H1 (cell line): ENCODE results near the gene PSMD6. TPM values are rescaled to one million over a fixed set of nuclear protein-coding genes. Genes with fewer than 3 reads are reported as not detected.

Experiments used
- CTCF ChIA-PET: fragments of 300-600 bp; sonication (Branson Sonifier 250); formaldehyde crosslinking; loops from one replicate; lab custom pipeline; 2021; ENCODE audit not compliant: partially characterized antibody; lab: Charles Lee
- POLR2A ChIA-PET: fragments of 300-600 bp; sonication (Branson Sonifier 250); formaldehyde crosslinking; loops from one replicate; lab custom pipeline; 2021; ENCODE audit warnings: inconsistent platforms; ENCODE audit not compliant: partially characterized antibody; lab: Charles Lee
- DNase-seq, 2 experiments: peaks; one replicate each; pipeline versions ENCODE4 v3.0.0 to v3.0.0-alpha.2; 2010 to 2022; ENCODE audit warnings: low spot score in 2 of 2, low read depth in 1 of 2, mixed read lengths in 1 of 2
- FAIRE-seq: peaks from 2 replicates; lab custom pipeline; 2011; peaks lifted over from hg19 to GRCh38; lab: Jason Lieb, UNC
- H2AFZ ChIP-seq: 2 replicates; pipeline ENCODE4 v1.8.1; 2012; ENCODE audit warnings: low read length, inconsistent platforms
- H2AK5ac ChIP-seq: 2 replicates; pipeline ENCODE4 v1.6.1; 2013; ENCODE audit warnings: low read depth, low read length
- H2BK120ac ChIP-seq: replicated peaks from 2 replicates; pipeline ENCODE3; 2013; ENCODE audit warnings: low read depth, low read length, inconsistent platforms
- H2BK12ac ChIP-seq: 2 replicates; pipeline ENCODE4 v1.6.1; 2013; ENCODE audit warnings: low read depth, low read length
- H2BK15ac ChIP-seq: 2 replicates; pipeline ENCODE4 v1.6.1; 2013; ENCODE audit warnings: low read length
- H2BK20ac ChIP-seq: 2 replicates; pipeline ENCODE4 v1.6.1; 2013; ENCODE audit warnings: low read length
- H2BK5ac ChIP-seq: 2 replicates; pipeline ENCODE4 v1.6.1; 2013; ENCODE audit warnings: low read depth, low read length
- H3K14ac ChIP-seq: 2 replicates; pipeline ENCODE4 v1.6.1; 2013; ENCODE audit warnings: inconsistent platforms; ENCODE audit not compliant: insufficient read length
- H3K18ac ChIP-seq: 2 replicates; pipeline ENCODE4 v1.6.1; 2013; ENCODE audit warnings: low read length; ENCODE audit errors: extremely low read depth
- H3K23ac ChIP-seq: 2 replicates; pipeline ENCODE4 v1.6.1; 2013; ENCODE audit warnings: inconsistent platforms; ENCODE audit not compliant: insufficient read length
- H3K23me2 ChIP-seq: 2 replicates; pipeline ENCODE4 v1.6.1; 2013; ENCODE audit warnings: low read depth, low read length
- H3K27ac ChIP-seq: 2 replicates; pipeline ENCODE4 v1.6.1; 2011; ENCODE audit warnings: low read depth, low read length, inconsistent platforms
- H3K27me3 ChIP-seq, 4 experiments: replicated peaks in 1 of 4; 1 replicate in 1 of 4; 2 replicates in 3 of 4; pipeline versions ENCODE4 v1.6.1 to v1.8.1; 2011 to 2013; ENCODE audit warnings: low read length in 3 of 4, mild to moderate bottlenecking in 3 of 4, inconsistent platforms in 2 of 4, mixed read lengths in 2 of 4, moderate library complexity in 1 of 4; ENCODE audit not compliant: control insufficient read depth in 3 of 4, insufficient read depth in 3 of 4; ENCODE audit errors: extremely low read depth in 1 of 4
- H3K36me3 ChIP-seq, 4 experiments: 2 replicates each; pipeline versions ENCODE4 v1.6.1 to v1.8.1; 2011 to 2013; ENCODE audit warnings: mild to moderate bottlenecking in 4 of 4, low read length in 3 of 4, moderate library complexity in 2 of 4, control low read depth in 1 of 4, inconsistent platforms in 1 of 4; ENCODE audit not compliant: insufficient read depth in 4 of 4, control insufficient read depth in 2 of 4
- H3K4ac ChIP-seq: replicated peaks from 2 replicates; pipeline ENCODE3; 2013; ENCODE audit warnings: low read length, low read depth, mixed read lengths, inconsistent platforms; ENCODE audit not compliant: insufficient read length
- H3K4me1 ChIP-seq, 4 experiments: replicated peaks in 1 of 4; 1 replicate in 1 of 4; 2 replicates in 3 of 4; pipeline versions ENCODE4 v1.6.1 to v1.8.1; 2011 to 2013; ENCODE audit warnings: low read length in 3 of 4, inconsistent platforms in 2 of 4, mixed read lengths in 1 of 4; ENCODE audit not compliant: insufficient read depth in 4 of 4, control insufficient read depth in 3 of 4
- H3K4me2 ChIP-seq, 2 experiments: 2 replicates each; pipeline versions ENCODE4 v1.6.1 to v1.8.1; 2011 to 2013; ENCODE audit warnings: low read depth in 2 of 2, low read length in 2 of 2, control low read depth in 1 of 2, inconsistent platforms in 1 of 2, mild to moderate bottlenecking in 1 of 2; ENCODE audit not compliant: insufficient read depth in 1 of 2
- H3K4me3 ChIP-seq, 4 experiments: fragments of 200-600, 300-600 bp in 1 of 4; sonication (generic), shearing (Covaris generic), sonication (Bioruptor Twin) in 1 of 4; 2 replicates each; pipeline versions ENCODE4 v1.5.1 to v1.8.1; 2011 to 2016; ENCODE audit warnings: low read length in 4 of 4, low read depth in 3 of 4, control low read depth in 2 of 4, inconsistent platforms in 2 of 4, mild to moderate bottlenecking in 2 of 4, mixed read lengths in 1 of 4, moderate library complexity in 1 of 4; ENCODE audit not compliant: insufficient read depth in 2 of 4; ENCODE audit errors: extremely low read depth in 1 of 4
- H3K56ac ChIP-seq: replicated peaks from 2 replicates; pipeline ENCODE3; 2013; ENCODE audit warnings: low read depth, mild to moderate bottlenecking, mixed read lengths, low read length, inconsistent platforms; ENCODE audit not compliant: insufficient read length
- H3K79me1 ChIP-seq: 2 replicates; pipeline ENCODE4 v1.6.1; 2013; ENCODE audit warnings: low read depth, low read length, control low read depth
- H3K79me2 ChIP-seq, 2 experiments: 2 replicates each; pipeline versions ENCODE4 v1.6.1 to v1.8.1; 2012 to 2013; ENCODE audit warnings: low read length in 2 of 2, mild to moderate bottlenecking in 2 of 2, inconsistent platforms in 1 of 2; ENCODE audit not compliant: insufficient read depth in 2 of 2, control insufficient read depth in 1 of 2
- H3K9ac ChIP-seq, 4 experiments: replicated peaks in 1 of 4; 1 replicate in 1 of 4; 2 replicates in 3 of 4; pipeline versions ENCODE4 v1.6.1 to v1.8.1; 2011 to 2013; ENCODE audit warnings: low read depth in 3 of 4, low read length in 3 of 4, control low read depth in 2 of 4, mild to moderate bottlenecking in 2 of 4, moderate library complexity in 2 of 4, inconsistent platforms in 1 of 4; ENCODE audit errors: extremely low read depth in 1 of 4
- H3K9me3 ChIP-seq, 2 experiments: 2 replicates each; pipeline versions ENCODE4 v1.6.1 to v1.8.1; 2012 to 2013; ENCODE audit warnings: mild to moderate bottlenecking in 2 of 2, moderate library complexity in 2 of 2, control low read depth in 1 of 2, inconsistent platforms in 1 of 2, low read depth in 1 of 2, low read length in 1 of 2, mixed read lengths in 1 of 2; ENCODE audit not compliant: insufficient read depth in 2 of 2
- H4K20me1 ChIP-seq, 2 experiments: replicated peaks in 1 of 2; 2 replicates each; pipeline versions ENCODE3 to v1.8.1; 2011 to 2013; ENCODE audit warnings: inconsistent platforms in 2 of 2, low read length in 2 of 2, mild to moderate bottlenecking in 1 of 2; ENCODE audit not compliant: insufficient read depth in 2 of 2, control insufficient read depth in 1 of 2
- H4K5ac ChIP-seq: 2 replicates; pipeline ENCODE4 v1.6.1; 2013; ENCODE audit warnings: low read length, low read depth, mixed read lengths, inconsistent platforms; ENCODE audit not compliant: insufficient read length
- H4K8ac ChIP-seq: 2 replicates; pipeline ENCODE4 v1.8.0; 2013; ENCODE audit warnings: mild to moderate bottlenecking, moderate library complexity, low read length, inconsistent platforms; ENCODE audit not compliant: insufficient read depth; ENCODE audit errors: extremely low read depth
- H4K91ac ChIP-seq: replicated peaks from 2 replicates; pipeline ENCODE3; 2013; ENCODE audit warnings: low read length, mixed read lengths, inconsistent platforms; ENCODE audit not compliant: insufficient read length
- BACH1 ChIP-seq: IDR thresholded peaks from 2 replicates; pipeline ENCODE4 v1.6.1; 2012; ENCODE audit warnings: low read length, improper control_type of control experiment
- FOSL1 ChIP-seq: IDR thresholded peaks from 2 replicates; pipeline ENCODE4 v1.6.1; 2011; ENCODE audit warnings: mild to moderate bottlenecking, low read depth, low read length, moderate library complexity; ENCODE audit not compliant: insufficient read depth
- WGBS, 2 experiments: shearing (Covaris generic) in 1 of 2; methylation state at CpG; one replicate each; pipeline versions ENCODE4 v1.1.6 to v1.1.7; 2013 to 2015; ENCODE audit warnings: low lambda C conversion rate in 2 of 2, mixed read lengths in 2 of 2, inconsistent platforms in 1 of 2, low coverage in 1 of 2, missing lambda C conversion rate in 1 of 2; ENCODE audit not compliant: insufficient replicate concordance in 2 of 2, insufficient coverage in 1 of 2, insufficient read length in 1 of 2; ENCODE audit errors: extremely low coverage in 1 of 2, missing lambda C conversion rate in 1 of 2; 5-methylcytosine and 5-hydroxymethylcytosine counted together
- polyA plus RNA-seq, 7 experiments: library from polyadenylated mRNA; depleted of rRNA in 3 of 7; stranded (reverse) in 5 of 7; unstranded in 2 of 7; fragments of >200 nt in 5 of 7; fragments of 200-250 nt in 2 of 7; gene quantifications; 1 replicate in 5 of 7; 2 replicates in 1 of 7; 4 replicates in 1 of 7; pipeline versions ENCODE4 v1.2.1 to v1.2.3, GENCODE V29; 2011 to 2013; ENCODE audit warnings: missing spikeins in 2 of 7, mixed read lengths in 2 of 7
- total RNA-seq: library from RNA; stranded (reverse); fragmentation: NEBNext Ultra II Directional; extraction: Animal tissue kit (Norgen Biotek cat#: 25700); gene quantifications from 2 replicates; pipeline ENCODE4 v1.2.1, GENCODE V29; 2021

PSMD6 gene
- total and polyA plus RNA-seq, 2 of the 8 experiments (the other 6 are each of a cell fraction or from before 2014, with no cell fraction given), result 43.7 to 104 TPM

DNA sequence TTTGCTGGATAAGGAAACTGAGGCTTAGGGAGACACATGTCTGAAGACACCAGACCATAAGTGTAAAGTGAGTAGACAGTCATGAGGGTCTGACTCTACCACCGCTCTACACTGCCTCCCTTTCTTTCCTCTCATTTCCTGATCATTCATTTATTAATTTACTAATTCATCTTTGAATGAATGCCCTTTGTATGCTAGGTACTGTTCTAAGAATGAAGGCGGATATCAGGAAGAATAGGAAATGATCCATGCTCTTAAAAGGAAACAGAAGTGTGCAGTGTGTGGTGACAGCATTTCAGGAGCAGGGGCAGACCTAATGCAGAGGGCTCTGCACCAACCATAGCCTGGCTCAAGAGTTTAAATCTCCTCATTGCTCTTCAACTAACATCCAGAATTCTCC is 31.8 kb upstream of the PSMD6 start:
- Histone ChIP-seq H2BK120ac (no peak overlapping the region), H2BK5ac (no peak overlapping the region), H2AFZ (no peak overlapping the region), H4K5ac (no peak overlapping the region), H2AK5ac (no peak overlapping the region), H3K4ac (no peak overlapping the region), H2BK20ac (no peak overlapping the region), H3K14ac (no peak overlapping the region), H4K91ac (no peak overlapping the region), H3K4me2 (no peak overlapping the region), H4K20me1 (no peaks in the 10 kb centered on the region), H3K4me3 (no peak overlapping the region), H3K9ac (no peak overlapping the region), H3K79me2 (no peaks in the 10 kb centered on the region), H4K8ac (no peak overlapping the region), H3K27me3 (no peaks in the 10 kb centered on the region), H2BK15ac (no peak overlapping the region), H3K23ac (no peak overlapping the region), H3K56ac (no peak overlapping the region), H2BK12ac (no peak overlapping the region), H3K18ac (no peak overlapping the region), H3K23me2 (no peaks in the 10 kb centered on the region; the same call in 1 of the 2 replicates), H3K79me1 (no peaks in the 10 kb centered on the region), H3K4me1 (peaks cover 0 to 4% (median 3%) of the 10 kb centered on the region in 4 experiments; a peak in 3 of 7 replicates), H3K36me3 (no peaks in the 10 kb centered on the region), H3K9me3 (no peaks in the 10 kb centered on the region), H3K27ac (no peak overlapping the region)
- no peak for TF ChIP-seq FOSL1
- no peak for TF ChIP-seq BACH1
- 100% methylated on average over 2 of the region's 2 CpGs; no CpG with 5 or more reads in 1 of the 2 experiments for WGBS, 2 experiments
- FAIRE-seq (no peak), DNase-seq (no peak)
- POLR2A ChIA-PET, result no interaction called here
- CTCF ChIA-PET, result interaction anchor here (3.4 kb wide), 1 partner anchor 25 kb away, joined by 17 read pairs; no protein-coding TSS in a partner anchor
